ENCODE results near the gene CNFN.

CNFN gene

GRCh38 chr19:42389899-42390298 lies at the start of gene CNFN:
Gene CNFN, minus strand, starts transcription at chr19:42390297. Its CDS starts 1,260 bp downstream, at chr19:42389037.
- DNase-seq (ENCODE audit: low read depth in 3 of 3, low spot score in 1 of 3): no peak

GRCh38 chr19:42436006-42436405 lies 45.9 kb upstream of the CNFN start:
- no peak for DNase-seq (ENCODE audit: low read depth in 3 of 3, low spot score in 1 of 3)

- DNase-seq (ENCODE audit: low read depth in 3 of 3, low spot score in 1 of 3): no peak
Measured at GRCh38 chr19:42435316-42435715, 45.2 kb upstream of the CNFN start.

GRCh38 chr19:42433503-42434260 lies 43.6 kb upstream of the CNFN start:
- peak; percentile 25 to 51 (median 37) for DNase-seq (ENCODE audit: low read depth in 3 of 3, low spot score in 1 of 3)

- DNase-seq (ENCODE audit: low read depth in 3 of 3, low spot score in 1 of 3): no peak
Measured at GRCh38 chr19:42431486-42431885, 41.4 kb upstream of the CNFN start.

GRCh38 chr19:42428676-42429075 lies 38.6 kb upstream of the CNFN start:
- no peak for DNase-seq (ENCODE audit: low read depth in 3 of 3, low spot score in 1 of 3)

GRCh38 chr19:42427313-42427712 lies 37.2 kb upstream of the CNFN start, which contains the start of gene LIPE:
Gene LIPE, minus strand, starts transcription at chr19:42427388. Its CDS starts 239 bp downstream, at chr19:42427149.
- DNase-seq (ENCODE audit: low read depth in 3 of 3, low spot score in 1 of 3): no peak

- no peak for DNase-seq (ENCODE audit: low read depth in 3 of 3, low spot score in 1 of 3)
Measured at GRCh38 chr19:42426643-42427042, 36.5 kb upstream of the CNFN start.

GRCh38 chr19:42424712-42425131 lies 34.6 kb upstream of the CNFN start:
- DNase-seq (ENCODE audit: low read depth in 3 of 3, low spot score in 1 of 3): no peak

- no peak for DNase-seq (ENCODE audit: low read depth in 3 of 3, low spot score in 1 of 3)
Measured at GRCh38 chr19:42424345-42424707, 34.2 kb upstream of the CNFN start.

GRCh38 chr19:42423462-42424344 lies 33.6 kb upstream of the CNFN start:
- peak; percentile 74 to 91 (median 88) for DNase-seq (ENCODE audit: low read depth in 3 of 3, low spot score in 1 of 3)

GRCh38 chr19:42422901-42423461 lies 32.9 kb upstream of the CNFN start:
- peak in 2 of 3 donors; percentile 23 to 42 for DNase-seq (ENCODE audit: low read depth in 3 of 3, low spot score in 1 of 3)

GRCh38 chr19:42422092-42422900 lies 32.2 kb upstream of the CNFN start:
- DNase-seq (ENCODE audit: low read depth in 3 of 3, low spot score in 1 of 3): no peak

GRCh38 chr19:42421591-42422031 lies 31.5 kb upstream of the CNFN start:
- no peak for DNase-seq (ENCODE audit: low read depth in 3 of 3, low spot score in 1 of 3)

GRCh38 chr19:42421101-42421500 lies 31.0 kb upstream of the CNFN start:
- DNase-seq (ENCODE audit: low read depth in 3 of 3, low spot score in 1 of 3): no peak

GRCh38 chr19:42420055-42420544 lies 30.0 kb upstream of the CNFN start:
- peak; percentile 45 to 64 (median 56) for DNase-seq (ENCODE audit: low read depth in 3 of 3, low spot score in 1 of 3)

- DNase-seq (ENCODE audit: low read depth in 3 of 3, low spot score in 1 of 3): no peak
Measured at GRCh38 chr19:42419309-42419708, 29.2 kb upstream of the CNFN start.

GRCh38 chr19:42412661-42413076 lies 22.6 kb upstream of the CNFN start:
- no peak for DNase-seq (ENCODE audit: low read depth in 3 of 3, low spot score in 1 of 3)

- DNase-seq (ENCODE audit: low read depth in 3 of 3, low spot score in 1 of 3): no peak
Measured at GRCh38 chr19:42412227-42412626, 22.1 kb upstream of the CNFN start.

- no peak for DNase-seq (ENCODE audit: low read depth in 3 of 3, low spot score in 1 of 3)
Measured at GRCh38 chr19:42411581-42412178, 21.6 kb upstream of the CNFN start.
